Pulmonary artery endothelial cell (primary cell): Measurements from ENCODE around the gene LMO7. TPM values are rescaled to one million over a fixed set of nuclear protein-coding genes. Genes with fewer than 3 reads are reported as not detected.
"Not testable (repeated sequence)": the region's sequence is repeated elsewhere in the genome, so short reads cannot be mapped to it uniquely, and the experiment has no call there.

Experiments
- DNase-seq: peaks from one replicate; pipeline ENCODE4 v3.0.0-alpha.2; 2011; ENCODE audit warnings: low read depth, low spot score
- total RNA-seq: library from RNA; depleted of rRNA; stranded (reverse); fragments of >200 nt; gene quantifications from 2 replicates; pipeline ENCODE4 v1.2.3, GENCODE V29; 2014

LMO7 gene
- total RNA-seq, 1 donor from 2014 or later, result 18.1 TPM

DNA sequence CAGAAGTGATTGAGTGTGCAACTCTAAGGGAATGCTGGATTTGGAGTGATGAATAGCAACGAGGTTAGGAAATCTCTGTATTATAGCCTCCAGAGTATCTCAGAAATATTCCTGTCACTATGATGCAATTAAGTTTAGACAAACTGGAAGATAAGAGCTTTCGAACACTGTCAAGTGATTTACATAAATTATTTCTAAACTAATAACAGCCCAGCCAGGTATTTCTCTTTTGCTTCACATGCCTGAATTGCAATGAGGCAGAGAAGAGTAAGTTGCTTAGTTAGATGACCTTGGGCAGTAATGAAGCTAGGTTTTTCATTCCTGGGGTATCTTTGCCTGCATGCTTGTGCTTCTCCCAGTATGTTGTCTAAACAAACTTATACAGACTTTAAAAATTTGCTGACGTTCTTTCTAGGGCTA, 134.5 kb downstream of the LMO7 start:
- no peak for DNase-seq

GRCh38 chr13:75771226-75771625, 135.1 kb downstream of the LMO7 start:
- DNase-seq, result no peak

DNA sequence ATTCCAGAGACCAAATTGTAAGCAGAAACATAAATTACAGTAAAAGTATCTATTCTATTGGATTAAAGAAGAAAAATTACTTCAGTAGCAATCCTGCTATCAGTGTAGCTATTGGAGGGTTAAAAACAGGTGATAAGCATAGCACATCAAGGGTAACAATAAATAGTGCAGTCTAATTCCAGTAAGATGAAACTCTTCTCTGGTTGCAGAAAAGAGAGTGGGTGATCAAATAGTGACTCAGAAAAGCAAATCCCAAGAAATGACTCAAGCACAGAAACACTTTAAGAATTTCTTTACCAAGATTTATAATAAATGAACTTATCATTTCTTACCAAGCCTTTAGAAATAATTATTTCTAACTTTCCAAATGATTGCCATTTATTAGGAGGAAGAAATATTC, 135.7 kb downstream of the LMO7 start:
- DNase-seq, result no peak

DNA sequence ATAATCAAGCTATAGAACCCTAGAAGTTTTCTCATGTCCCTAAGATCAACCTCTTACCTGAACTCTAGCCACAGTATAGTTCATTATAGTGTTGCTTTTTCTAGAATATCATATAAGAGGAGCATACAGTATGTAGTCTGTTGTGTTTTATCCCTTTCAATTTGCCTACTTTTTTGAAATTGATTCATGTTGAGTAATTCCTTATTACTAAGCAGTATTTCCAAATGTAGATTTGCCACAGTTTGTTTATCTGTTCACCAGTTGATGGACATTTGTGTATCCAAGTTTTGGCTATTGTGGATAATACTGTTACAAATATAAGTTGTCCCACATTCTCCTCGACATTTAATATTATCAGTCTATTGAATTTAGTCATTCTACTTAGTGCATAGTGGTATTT, 138.0 kb downstream of the LMO7 start:
- no peak for DNase-seq

DNA sequence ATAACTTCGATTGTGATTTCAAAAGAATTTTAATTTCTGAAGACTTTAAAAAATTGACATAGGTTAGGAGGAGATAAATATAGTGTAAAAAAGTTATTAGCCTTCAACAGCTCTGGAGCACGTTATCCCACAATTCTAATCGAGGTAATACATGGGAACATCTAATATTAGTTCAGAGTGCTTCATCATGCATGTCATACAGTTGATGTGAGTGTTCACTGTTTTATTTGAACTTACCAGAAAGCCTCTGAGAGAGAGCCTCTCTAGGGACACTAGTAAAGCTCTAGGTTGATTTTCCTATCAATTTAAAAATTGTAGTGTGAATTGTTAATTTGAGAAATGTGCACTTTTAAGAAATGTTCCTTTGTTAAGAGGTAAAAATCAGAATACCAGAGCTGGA, 140.4 kb downstream of the LMO7 start:
- DNase-seq, result no peak

DNA sequence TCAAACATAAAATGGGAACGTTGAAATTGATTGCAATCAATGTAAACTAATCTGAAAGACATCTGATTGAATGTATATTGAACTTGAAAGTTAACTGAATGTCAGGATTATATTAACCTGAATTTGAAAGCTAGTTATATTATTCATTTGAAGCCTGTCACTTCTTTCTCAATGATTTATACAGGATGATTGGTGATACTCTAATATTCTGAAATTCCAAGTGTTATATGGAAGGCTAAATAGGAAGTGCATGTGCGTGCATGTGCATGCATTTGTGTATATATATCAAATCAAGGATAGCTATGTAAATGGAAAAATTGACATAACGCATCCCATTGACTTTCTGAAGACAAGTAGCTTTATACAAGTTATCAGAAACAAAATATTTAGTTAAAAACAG, 143.3 kb downstream of the LMO7 start:
- DNase-seq, result no peak

DNA sequence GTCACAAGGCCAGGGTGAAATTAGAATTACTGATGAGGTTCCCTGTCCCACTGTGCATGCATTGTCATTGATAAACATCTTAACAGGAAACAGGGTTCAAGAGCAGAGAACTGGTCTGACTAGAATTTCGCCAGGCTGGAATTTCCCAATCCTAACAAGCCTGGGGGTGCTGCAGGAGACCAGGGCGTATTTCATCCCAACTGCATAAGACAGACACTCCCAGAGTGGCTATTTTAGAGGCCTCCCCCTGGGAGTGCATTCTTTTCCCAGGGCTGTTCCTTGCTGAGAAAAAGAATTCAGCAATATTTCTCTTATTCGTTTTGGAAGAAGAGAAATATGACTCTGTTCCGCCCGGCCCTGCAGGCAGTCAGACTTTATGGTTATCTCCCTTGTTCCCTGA, 144.0 kb downstream of the LMO7 start:
- DNase-seq, result not testable (repeated sequence)

DNA sequence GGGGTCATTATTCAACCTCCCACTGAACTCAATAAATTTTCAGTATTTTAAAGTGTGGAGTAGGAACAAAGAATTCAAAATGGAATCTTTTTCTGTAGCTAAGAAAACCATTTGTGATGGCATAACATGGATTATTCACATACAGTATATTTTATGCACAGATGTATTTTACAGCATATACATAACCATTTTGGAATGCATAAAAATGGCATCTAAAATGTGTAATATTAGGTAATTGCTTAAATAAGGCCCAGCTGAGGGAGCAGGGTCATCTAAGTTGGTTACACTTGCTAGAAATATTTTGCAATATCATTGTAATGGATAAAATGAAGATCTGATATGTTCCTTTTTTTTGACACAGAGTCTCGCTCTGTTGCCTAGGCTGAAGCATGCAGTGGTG, 146.9 kb downstream of the LMO7 start:
- DNase-seq, result no peak

GRCh38 chr13:75784003-75784402, 147.9 kb downstream of the LMO7 start:
- no peak for DNase-seq

DNA sequence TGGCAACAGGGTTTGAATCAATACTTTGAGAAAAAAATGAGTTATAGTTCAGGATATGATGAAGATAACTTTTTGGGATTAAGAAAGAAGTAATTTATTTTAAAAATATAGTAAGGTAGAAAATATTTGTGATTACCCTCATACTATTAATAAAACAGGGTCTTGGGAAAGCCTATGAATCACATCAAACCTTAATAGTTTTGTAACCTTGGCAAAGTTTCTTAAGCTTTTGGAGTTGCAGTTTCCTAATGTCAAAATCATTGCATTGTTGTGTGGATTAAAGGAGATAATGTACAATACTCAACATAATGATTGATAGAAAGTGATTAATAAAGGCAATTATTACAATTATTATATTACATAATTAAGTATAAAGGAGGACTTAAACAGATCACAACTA, 149.0 kb downstream of the LMO7 start:
- no peak for DNase-seq

GRCh38 chr13:75787249-75787928, 151.3 kb downstream of the LMO7 start:
- no peak for DNase-seq

DNA sequence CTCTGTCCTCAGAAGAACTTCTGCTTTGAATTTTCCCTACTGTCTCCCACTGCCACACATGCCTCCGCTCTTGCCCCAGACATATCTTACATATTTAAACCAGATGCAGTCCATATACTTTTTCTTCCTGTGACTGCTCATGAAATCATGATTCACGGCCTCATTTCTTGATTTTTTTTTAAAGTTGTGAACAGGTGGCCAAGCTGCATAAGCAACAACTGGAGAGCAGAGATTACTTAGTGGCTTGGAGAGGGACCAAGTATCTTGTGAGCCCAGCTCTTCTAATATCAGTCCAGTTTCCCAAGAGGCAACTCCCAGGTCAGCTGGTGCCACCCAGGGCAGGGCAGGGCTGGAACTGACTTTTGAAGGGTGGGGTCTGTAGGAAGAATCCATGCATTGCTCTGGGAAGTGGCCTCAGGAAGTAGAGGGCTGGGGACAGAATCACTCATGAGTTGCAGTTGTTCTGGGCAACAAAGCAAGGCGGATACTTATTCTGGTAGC, 152.4 kb downstream of the LMO7 start:
- peak; percentile 15 for DNase-seq

GRCh38 chr13:75789451-75790197, 153.5 kb downstream of the LMO7 start:
- DNase-seq, result no peak

DNA sequence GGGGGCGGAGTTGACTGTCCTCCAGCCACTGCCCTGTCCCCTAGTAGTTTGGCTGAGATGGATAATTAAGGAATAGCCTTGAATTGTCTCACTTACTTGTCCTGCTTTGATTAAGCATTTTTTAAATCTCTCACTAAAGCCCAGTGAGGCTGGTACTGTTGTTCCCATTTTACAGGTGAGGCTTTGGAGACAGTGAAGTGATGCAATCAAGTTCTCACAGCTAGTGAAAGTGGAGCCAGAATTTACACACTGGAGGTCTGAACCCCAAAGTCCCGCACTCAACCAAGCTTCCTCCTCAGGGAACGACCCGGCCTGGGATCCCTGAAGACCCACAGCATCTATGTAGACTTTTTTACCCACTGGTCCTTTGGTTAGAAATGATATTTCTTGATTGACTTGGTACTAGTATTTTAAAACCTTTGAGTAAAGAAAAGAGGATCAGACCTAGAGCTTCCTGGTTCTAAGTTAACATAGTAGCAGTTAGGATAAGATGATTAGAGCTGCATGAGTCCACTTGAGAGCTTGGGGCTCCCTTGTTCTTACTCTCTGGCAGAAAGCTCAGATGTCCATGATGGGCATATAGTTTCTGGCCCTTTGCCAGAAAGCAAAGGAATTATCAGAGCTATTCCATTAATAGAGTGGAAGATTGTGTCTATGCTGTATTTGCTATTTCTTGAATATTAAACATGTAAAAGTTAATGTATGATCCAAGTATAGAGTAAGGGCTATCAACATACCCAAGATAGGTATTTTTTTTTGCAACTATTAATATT, 154.3 kb downstream of the LMO7 start:
- DNase-seq, result no peak

DNA sequence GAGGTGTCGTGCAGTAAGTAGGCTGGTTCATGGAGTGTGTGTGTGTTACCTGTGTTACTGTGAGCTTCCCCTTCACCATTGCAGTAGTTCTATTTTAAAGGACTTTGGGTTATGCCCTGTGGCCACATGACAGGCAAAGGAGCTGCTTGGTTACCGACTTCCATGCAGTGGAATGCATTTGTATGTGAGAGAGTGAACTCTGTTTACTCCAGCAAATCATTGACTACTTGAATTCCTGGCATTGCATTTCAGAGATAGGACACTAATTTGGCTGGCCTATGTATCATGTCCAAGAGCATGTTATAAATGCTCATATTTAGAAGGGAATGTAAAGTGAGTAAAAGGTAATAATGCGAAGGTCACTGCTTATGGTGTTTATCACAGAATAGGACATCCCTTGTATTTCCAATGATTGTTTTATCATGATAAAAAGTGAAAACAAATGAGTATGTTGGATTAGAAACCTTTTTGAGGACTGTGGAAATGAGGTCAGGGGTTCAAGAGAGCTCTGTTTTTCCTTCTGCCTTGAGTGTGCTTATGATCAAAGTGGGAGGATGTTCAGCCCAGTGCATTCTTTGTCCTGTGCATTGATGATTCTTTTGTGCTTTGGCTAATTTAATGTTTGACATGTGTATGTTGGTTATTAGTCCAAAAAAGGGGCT, 156.5 kb downstream of the LMO7 start:
- DNase-seq, result no peak

- not testable (repeated sequence) for DNase-seq
Observed at GRCh38 chr13:75793188-75793567, 157.0 kb downstream of the LMO7 start.

DNA sequence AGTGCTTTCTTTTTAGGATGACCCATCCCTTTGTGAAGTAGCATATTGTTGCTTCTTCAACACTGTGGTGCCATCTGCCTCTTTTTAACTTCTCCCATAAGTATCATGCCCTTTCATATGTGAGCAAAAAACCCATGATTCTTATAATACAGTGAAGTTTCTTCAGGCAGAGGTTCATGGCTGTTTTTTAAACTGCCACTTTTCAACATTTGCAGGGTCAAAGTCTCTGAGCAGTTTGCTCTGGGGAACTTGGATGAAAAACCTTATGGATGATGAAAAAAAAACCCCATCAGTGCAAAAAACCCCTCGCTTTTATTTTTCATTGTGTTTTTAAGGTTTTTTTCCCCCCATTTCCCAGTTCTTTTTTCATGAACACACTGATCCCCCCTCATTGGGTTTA, 158.5 kb downstream of the LMO7 start:
- no peak for DNase-seq

GRCh38 chr13:75795274-75795673, 159.1 kb downstream of the LMO7 start:
- no peak for DNase-seq

DNA sequence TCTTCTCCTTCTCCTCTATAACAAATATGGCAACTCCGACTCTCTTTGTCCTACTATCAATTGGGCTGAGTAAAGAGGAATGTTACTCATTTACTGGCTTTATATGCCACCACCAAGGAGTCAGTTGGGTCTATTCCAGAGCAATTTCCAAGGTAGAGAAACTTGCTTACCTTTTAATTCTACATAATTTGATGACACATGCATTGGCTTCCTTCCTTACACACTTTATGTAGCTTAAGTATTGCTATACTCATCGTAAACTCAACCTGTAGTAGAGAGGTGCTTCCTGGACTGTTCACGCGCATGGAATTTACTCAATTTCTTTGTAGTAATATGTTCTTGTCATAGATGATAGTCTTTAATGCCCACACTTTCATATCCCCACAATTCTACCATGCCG, 160.7 kb downstream of the LMO7 start:
- no peak for DNase-seq

GRCh38 chr13:75797239-75797638, 161.1 kb downstream of the LMO7 start:
- no peak for DNase-seq

DNA sequence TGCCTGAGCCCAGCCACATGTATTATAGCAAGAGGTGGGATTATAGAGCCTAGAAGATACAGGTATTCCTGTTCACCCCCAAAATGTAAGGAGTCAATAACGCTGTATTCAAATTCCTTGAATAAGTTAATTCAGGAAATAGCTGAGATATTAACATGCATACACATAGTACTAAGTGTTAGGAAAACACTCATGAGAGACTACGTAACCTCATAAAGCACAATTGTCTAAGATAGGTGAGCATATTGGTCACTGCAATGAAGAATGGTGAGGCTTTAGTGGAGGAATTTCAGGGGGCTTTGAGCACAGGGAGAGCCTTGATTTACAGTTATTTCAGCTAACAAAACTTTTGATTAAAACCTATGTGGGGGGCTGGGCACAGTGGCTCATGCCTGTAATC, 161.6 kb downstream of the LMO7 start:
- no peak for DNase-seq
